GM18909 (cell line): ENCODE data around the gene EFNA2.

Source experiments
- ATAC-seq: cut with Tn5 transposase; IDR thresholded peaks from one replicate; pipeline ENCODE4 v1.9.1; 2021; ENCODE audit warnings: mild to moderate bottlenecking; ENCODE audit not compliant: unreplicated experiment, poor library complexity

The EFNA2 gene

DNA sequence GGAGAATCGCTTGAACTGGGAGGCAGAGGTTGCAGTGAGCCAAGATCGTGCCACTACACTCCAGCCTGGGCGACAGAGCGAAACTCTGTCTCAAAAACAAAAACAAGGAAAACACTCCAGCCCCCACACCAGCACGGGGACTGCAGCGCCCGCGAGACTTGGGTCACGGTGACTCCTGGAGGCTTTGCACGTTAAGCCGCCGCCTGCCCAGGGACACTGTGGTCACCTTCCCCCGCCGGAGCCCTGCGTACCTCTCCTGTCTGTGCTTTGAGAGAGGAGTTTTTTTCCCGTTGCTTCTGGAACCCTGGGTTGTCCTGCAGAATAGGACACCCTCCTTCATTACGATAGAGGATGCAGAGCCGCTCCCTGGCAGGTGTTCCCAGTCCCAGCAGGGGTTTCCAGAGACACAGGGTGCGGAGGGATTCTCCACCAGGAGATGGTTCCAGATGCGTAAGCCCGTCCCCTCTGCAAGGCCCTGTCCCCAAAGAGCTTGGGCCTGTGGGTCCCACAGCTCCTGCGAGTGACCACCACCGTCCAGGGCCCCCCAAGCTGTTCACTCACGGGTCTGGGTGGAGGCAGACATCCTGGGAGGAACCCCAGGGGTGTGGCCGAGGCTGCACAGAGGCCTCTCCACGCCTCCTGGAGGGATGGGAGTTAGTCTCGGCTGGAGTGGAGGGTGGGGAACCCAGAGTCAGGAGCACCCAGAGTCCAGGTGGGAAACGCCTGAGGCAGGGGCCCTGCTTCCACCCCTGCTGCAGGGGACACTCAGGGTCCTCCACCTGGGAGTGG, 55.2 kb downstream of the EFNA2 start:
- no peak for ATAC-seq

GRCh38 chr19:1343041-1343440, 57.4 kb downstream of the EFNA2 start:
- ATAC-seq, result no peak

GRCh38 chr19:1349211-1349610, 63.5 kb downstream of the EFNA2 start:
- ATAC-seq, result no peak

- ATAC-seq, result no peak
Observed at GRCh38 chr19:1350867-1351266, 65.2 kb downstream of the EFNA2 start.
